Panc1 (cell line): ENCODE results near the gene COL1A1. TPM values are rescaled to one million over a fixed set of nuclear protein-coding genes. Genes with fewer than 3 reads are reported as not detected.

Source experiments
- ATAC-seq: fragments of 200-7000 bp; cut with Tn5 transposase; 2 replicates; pipeline ENCODE4 v1.9.1; 2020; ENCODE audit warnings: mild to moderate bottlenecking, moderate library complexity
- BruUV-seq: library from RNA; stranded (reverse); fragments of 400-500 nt; replicated peaks from 2 replicates; lab custom pipeline; 2021; lab: Mats Ljungman, UMichigan
- CTCF ChIA-PET: fragments of 300-600 bp; sonication (Branson Sonifier 250); formaldehyde crosslinking; loops from one replicate; lab custom pipeline; 2022; ENCODE audit warnings: antibody characterized with exemption; lab: Charles Lee
- POLR2A ChIA-PET: fragments of 300-600 bp; sonication (Branson Sonifier 250); formaldehyde crosslinking; loops from one replicate; lab custom pipeline; 2022; ENCODE audit warnings: antibody characterized with exemption; lab: Charles Lee
- DNase-seq: peaks from one replicate; pipeline ENCODE4 v3.0.0-alpha.2; 2010; ENCODE audit warnings: low read depth, low spot score
- H3K27ac ChIP-seq: 2 replicates; pipeline ENCODE4 v1.5.1; 2011; ENCODE audit warnings: mild to moderate bottlenecking, low read length, inconsistent platforms
- H3K27me3 ChIP-seq: fragments of 200-500 bp; sonication (Bioruptor generic); 2 replicates; pipeline ENCODE4 v1.6.0; 2014; ENCODE audit warnings: low read length, inconsistent platforms; ENCODE audit not compliant: control insufficient read depth, insufficient read depth
- H3K36me3 ChIP-seq: fragments of 200-500 bp; sonication (Bioruptor generic); 2 replicates; pipeline ENCODE4 v1.5.1; 2014; ENCODE audit warnings: inconsistent platforms, mild to moderate bottlenecking, low read length, moderate library complexity; ENCODE audit not compliant: control insufficient read depth, insufficient read depth
- H3K4me1 ChIP-seq: 2 replicates; pipeline ENCODE4 v1.5.1; 2011; ENCODE audit warnings: inconsistent platforms, mild to moderate bottlenecking, low read length, moderate library complexity; ENCODE audit not compliant: control insufficient read depth, insufficient read depth
- H3K4me3 ChIP-seq, 2 experiments: 2 replicates each; pipeline ENCODE4 v1.5.1; 2011 to 2012; ENCODE audit warnings: low read depth in 2 of 2, low read length in 2 of 2, mild to moderate bottlenecking in 2 of 2, inconsistent platforms in 1 of 2, moderate library complexity in 1 of 2
- H3K9me3 ChIP-seq: fragments of 200-500 bp; sonication (Bioruptor generic); 2 replicates; pipeline ENCODE4 v1.5.1; 2014; ENCODE audit warnings: low read depth, mild to moderate bottlenecking, inconsistent platforms, low read length, moderate library complexity; ENCODE audit not compliant: control insufficient read depth, insufficient read depth
- POLR2AphosphoS5 ChIP-seq: IDR thresholded peaks from 2 replicates; pipeline ENCODE4 v1.6.1; 2012; ENCODE audit warnings: mild to moderate bottlenecking, low read depth, low read length, moderate library complexity
- SIN3A ChIP-seq: IDR thresholded peaks from 2 replicates; pipeline ENCODE4 v1.6.1; 2012; ENCODE audit warnings: low read depth, mild to moderate bottlenecking, low read length, moderate library complexity, borderline replicate concordance; ENCODE audit not compliant: insufficient read depth
- TCF7L2 ChIP-seq: IDR thresholded peaks from 2 replicates; pipeline ENCODE4 v1.6.1; 2011; ENCODE audit warnings: mild to moderate bottlenecking, low read depth, low read length, inconsistent platforms
- in situ Hi-C: cut with HindIII; loops from 2 replicates; pipeline ENCODE4 v1.10.0; 2016; ENCODE audit warnings: low sequenced_read_pairs, low pct_unique_long_range_greater_than_20kb
- intact Hi-C: fragments of 100-400 bp; cut with micrococcal nuclease; formaldehyde crosslinking; loops from one replicate; pipeline ENCODE4 v1.10.0; 2022; ENCODE audit not compliant: unreplicated experiment
- total RNA-seq: library from RNA; stranded (reverse); gene quantifications from one replicate; pipeline ENCODE4 v1.2.1, GENCODE V29; 2021; ENCODE audit not compliant: unreplicated experiment
- TF ChIP-seq, protein P1 (sequence below): fragments of 450-650 bp; IDR thresholded peaks from 2 replicates; pipeline ENCODE4 v1.5.1; 2017; ENCODE audit warnings: mild to moderate bottlenecking
- TF ChIP-seq, protein P2 (sequence below), 2 experiments: IDR thresholded peaks; 2 replicates each; pipeline ENCODE4 v1.6.1; 2011 to 2012; ENCODE audit warnings: low read depth in 2 of 2, control low read depth in 1 of 2, low read length in 1 of 2, mild to moderate bottlenecking in 1 of 2, moderate library complexity in 1 of 2; ENCODE audit not compliant: insufficient read depth in 1 of 2

The COL1A1 gene
- total RNA-seq, 1 experiment from 2014 or later: 52.7 TPM

DNA sequence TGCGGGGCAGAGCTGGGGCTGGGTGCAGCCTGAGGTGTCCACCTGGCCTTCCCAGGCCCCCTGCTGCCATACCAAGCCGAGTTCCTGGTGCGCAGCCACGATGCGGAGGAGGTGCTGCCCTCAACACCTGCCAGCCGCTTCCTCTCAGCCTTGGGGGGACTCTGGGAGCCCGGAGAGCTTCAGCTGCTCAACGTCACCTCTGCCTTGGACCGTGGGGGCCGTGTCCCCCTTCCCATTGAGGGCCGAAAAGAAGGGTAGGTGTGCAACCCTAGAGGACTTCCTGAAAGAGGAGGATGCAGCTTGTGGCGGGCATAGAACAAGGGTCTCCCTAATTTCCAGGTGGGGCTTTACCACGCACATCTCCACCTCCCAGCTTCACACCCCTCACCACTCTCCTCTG is 33.1 kb downstream of the COL1A1 start:
- Histone ChIP-seq H3K4me3 (no peak overlapping the region), H3K36me3 (no peaks in the 10 kb centered on the region), H3K27me3 (no peaks in the 10 kb centered on the region), H3K27ac (no peak overlapping the region), H3K4me1 (0 out of 2 replicates have a peak, but pooled peaks cover 3% of the 10 kb centered on the region), H3K9me3 (no peaks in the 10 kb centered on the region)
- BruUV-seq: no TSS peak
- ATAC-seq (no peak), DNase-seq (no peak)
- TF ChIP-seq SIN3A (no peak), TCF7L2 (no peak), POLR2AphosphoS5 (no peak)
- TF ChIP-seq, protein P1, sequence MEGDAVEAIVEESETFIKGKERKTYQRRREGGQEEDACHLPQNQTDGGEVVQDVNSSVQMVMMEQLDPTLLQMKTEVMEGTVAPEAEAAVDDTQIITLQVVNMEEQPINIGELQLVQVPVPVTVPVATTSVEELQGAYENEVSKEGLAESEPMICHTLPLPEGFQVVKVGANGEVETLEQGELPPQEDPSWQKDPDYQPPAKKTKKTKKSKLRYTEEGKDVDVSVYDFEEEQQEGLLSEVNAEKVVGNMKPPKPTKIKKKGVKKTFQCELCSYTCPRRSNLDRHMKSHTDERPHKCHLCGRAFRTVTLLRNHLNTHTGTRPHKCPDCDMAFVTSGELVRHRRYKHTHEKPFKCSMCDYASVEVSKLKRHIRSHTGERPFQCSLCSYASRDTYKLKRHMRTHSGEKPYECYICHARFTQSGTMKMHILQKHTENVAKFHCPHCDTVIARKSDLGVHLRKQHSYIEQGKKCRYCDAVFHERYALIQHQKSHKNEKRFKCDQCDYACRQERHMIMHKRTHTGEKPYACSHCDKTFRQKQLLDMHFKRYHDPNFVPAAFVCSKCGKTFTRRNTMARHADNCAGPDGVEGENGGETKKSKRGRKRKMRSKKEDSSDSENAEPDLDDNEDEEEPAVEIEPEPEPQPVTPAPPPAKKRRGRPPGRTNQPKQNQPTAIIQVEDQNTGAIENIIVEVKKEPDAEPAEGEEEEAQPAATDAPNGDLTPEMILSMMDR: no peak
- TF ChIP-seq, protein P2, sequence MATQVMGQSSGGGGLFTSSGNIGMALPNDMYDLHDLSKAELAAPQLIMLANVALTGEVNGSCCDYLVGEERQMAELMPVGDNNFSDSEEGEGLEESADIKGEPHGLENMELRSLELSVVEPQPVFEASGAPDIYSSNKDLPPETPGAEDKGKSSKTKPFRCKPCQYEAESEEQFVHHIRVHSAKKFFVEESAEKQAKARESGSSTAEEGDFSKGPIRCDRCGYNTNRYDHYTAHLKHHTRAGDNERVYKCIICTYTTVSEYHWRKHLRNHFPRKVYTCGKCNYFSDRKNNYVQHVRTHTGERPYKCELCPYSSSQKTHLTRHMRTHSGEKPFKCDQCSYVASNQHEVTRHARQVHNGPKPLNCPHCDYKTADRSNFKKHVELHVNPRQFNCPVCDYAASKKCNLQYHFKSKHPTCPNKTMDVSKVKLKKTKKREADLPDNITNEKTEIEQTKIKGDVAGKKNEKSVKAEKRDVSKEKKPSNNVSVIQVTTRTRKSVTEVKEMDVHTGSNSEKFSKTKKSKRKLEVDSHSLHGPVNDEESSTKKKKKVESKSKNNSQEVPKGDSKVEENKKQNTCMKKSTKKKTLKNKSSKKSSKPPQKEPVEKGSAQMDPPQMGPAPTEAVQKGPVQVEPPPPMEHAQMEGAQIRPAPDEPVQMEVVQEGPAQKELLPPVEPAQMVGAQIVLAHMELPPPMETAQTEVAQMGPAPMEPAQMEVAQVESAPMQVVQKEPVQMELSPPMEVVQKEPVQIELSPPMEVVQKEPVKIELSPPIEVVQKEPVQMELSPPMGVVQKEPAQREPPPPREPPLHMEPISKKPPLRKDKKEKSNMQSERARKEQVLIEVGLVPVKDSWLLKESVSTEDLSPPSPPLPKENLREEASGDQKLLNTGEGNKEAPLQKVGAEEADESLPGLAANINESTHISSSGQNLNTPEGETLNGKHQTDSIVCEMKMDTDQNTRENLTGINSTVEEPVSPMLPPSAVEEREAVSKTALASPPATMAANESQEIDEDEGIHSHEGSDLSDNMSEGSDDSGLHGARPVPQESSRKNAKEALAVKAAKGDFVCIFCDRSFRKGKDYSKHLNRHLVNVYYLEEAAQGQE (IDR thresholded peaks at IDR 0.05; ENCODE audit: insufficient read depth in 1 of 2, low read depth in 2 of 2, low read length in 1 of 2): no peak
- POLR2A ChIA-PET: no interaction called here
- intact Hi-C loops (no loop called here), in situ Hi-C loops (no loop called here)
- CTCF ChIA-PET: interaction anchor here (0.9 kb wide), 1 partner anchor 32 kb away, joined by 12 read pairs; no protein-coding TSS in a partner anchor

DNA sequence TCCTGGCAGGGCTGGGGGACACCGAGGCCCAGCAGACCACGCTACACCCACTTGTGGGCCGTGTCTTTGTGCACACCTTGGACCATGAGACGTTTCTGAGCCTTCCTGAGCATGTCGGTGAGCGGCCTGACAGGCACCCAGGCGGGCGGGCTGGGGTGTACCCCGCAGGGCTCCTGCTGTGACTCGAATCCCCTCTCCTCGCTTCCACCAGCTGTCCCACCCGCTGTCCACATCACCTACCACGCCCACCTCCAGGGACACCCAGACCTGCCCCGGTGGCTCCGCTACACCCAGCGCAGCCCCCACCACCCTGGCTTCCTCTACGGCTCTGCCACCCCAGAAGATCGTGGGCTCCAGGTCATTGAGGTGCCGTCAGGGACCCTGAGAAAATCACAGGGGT is 34.1 kb downstream of the COL1A1 start:
- TF ChIP-seq POLR2AphosphoS5 (no peak), SIN3A (no peak), TCF7L2 (no peak)
- TF ChIP-seq, protein P2 (IDR thresholded peaks at IDR 0.05; ENCODE audit: insufficient read depth in 1 of 2, low read depth in 2 of 2, low read length in 1 of 2): no peak
- TF ChIP-seq, protein P1: no peak
- CTCF ChIA-PET: no interaction called here
- POLR2A ChIA-PET: no interaction called here
- no peak overlapping the region for H3K4me3 ChIP-seq
- DNase-seq (no peak), ATAC-seq (no peak)
- H3K9me3 ChIP-seq: no peaks in the 10 kb centered on the region
- BruUV-seq: no TSS peak
- H3K27ac ChIP-seq: no peak overlapping the region
- no peaks in the 10 kb centered on the region for H3K27me3 ChIP-seq
- no peaks in the 10 kb centered on the region for H3K36me3 ChIP-seq
- intact Hi-C loops: no loop called here
- in situ Hi-C loops: no loop called here
- H3K4me1 ChIP-seq: 0 out of 2 replicates have a peak, but pooled peaks cover 3% of the 10 kb centered on the region
